GM19238 (cell line): ENCODE measurements around the gene TBC1D22A.
"Not testable (repeated sequence)": the region's sequence is repeated elsewhere in the genome, so short reads cannot be mapped to it uniquely, and the experiment has no call there.

Source experiments
- DNase-seq: peaks from one replicate; pipeline ENCODE4 v3.0.0; 2011; ENCODE audit warnings: low spot score; ENCODE audit not compliant: insufficient read length

The TBC1D22A gene

GRCh38 chr22:47042861-47043496, 280.5 kb downstream of the TBC1D22A start:
- DNase-seq, result no peak

DNA sequence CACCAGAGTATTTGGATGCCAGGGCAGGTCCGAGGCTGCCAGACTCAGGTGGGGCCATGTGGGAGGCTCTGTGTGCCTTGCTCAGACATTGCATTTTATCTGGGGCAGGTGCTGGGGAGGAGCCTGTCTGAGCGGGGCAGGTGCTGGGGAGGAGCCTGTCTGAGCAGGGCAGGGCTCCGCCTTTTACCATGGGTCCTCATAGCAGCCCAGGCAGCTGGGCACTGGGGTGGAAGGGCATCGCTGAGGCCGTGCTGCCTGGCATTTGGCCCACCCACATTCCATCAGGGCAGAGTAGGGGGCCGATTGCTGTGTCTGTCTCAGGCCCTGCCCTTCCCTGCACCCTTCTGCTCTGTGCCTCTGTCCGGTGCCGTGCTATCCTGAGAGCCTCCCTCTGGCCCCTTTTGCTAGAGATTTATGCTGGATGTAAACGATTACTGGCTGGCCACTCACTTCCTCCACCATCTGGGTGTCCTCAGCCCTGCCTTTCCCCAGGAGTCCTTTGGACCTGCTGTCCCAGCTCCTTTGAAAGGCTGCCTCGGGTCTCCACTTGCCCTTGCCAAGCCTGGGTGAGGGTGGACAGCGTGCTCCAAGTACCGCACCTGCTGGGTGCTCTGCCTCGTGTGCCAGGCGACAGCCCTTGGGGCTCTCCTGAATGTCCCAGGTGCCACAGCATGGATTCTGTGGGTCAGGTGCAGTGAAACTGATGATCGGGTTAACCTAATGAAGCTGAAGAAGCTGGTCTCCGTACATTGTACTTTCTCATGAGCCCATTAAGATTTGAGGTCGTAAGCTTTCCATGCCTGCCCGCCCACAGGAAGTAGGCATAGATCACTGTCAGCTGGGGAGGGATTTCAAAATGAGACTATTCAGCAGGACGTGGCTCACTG, 281.6 kb downstream of the TBC1D22A start:
- no peak for DNase-seq

DNA sequence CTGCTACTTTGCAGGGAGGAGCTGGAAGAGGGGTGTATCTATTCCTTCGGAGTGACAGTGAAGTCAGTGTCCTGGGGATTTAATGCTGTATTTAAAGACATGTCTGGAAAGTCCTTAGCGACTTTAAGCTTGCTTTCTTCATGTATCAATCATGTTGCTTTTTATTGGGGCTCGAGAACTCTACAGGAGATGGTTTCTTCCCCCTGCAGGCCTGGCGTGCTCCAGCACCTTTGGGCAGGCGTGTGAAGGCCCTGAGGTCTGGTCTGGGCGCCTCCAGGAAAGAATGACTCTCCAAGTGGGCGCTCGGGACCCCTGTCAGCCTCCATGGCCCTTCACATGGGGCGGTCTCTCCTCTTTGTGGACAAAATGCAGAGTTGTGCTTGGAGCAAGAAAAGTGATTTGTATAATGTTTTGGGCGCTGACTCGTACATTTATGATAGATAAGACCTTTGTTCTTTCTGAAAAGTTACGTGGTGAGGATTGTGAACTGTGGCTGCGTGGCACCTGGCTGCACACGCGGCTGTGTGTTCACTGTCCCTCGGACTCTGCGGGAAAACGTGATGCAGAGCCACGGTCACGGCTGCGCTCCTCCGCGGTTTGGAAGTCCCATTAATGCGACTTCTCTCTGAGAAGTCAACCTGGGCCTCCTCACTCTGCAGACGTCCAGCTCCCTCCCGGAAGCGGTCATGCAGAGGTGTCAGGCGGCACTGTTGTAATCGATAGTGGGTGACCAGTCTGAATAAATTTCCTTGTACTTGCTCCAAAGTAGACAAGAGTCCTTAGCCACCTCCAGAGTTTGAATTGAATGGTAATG, 282.5 kb downstream of the TBC1D22A start:
- no peak for DNase-seq

DNA sequence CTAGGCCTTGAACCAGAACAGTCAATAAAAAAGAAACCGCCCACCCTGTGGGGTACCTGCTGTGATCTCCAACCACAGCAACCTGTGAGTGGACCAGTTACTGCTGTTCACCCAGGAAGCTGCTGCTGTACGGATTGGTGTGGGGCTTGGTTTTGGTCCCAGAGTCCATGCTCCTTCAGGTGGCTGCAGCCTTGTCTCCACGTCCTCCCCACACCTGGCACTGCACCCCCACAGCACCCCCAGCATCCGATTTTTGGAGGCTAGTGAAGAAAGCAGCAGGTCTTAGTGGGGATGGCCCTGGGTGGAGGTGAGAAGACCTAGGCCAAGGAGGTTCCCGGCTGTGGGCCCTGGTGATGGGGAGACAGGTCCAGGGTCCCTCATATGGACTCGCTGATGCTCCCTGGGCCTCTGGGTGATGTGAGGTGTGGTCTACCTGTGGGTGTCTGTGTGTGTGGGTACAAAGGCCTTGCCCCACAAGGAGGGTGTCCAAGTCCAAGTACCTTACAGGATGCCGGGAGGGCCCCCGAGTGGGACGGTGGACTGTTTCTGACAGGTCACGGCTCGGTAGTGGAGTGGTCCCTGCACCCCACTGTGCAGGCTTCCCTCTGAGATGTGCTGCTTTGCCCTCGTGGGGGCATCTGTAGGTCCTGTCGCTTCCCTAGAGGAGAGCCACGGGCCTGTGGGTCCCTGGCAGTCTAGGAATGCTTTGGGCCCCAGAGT, 283.4 kb downstream of the TBC1D22A start:
- DNase-seq, result no peak

DNA sequence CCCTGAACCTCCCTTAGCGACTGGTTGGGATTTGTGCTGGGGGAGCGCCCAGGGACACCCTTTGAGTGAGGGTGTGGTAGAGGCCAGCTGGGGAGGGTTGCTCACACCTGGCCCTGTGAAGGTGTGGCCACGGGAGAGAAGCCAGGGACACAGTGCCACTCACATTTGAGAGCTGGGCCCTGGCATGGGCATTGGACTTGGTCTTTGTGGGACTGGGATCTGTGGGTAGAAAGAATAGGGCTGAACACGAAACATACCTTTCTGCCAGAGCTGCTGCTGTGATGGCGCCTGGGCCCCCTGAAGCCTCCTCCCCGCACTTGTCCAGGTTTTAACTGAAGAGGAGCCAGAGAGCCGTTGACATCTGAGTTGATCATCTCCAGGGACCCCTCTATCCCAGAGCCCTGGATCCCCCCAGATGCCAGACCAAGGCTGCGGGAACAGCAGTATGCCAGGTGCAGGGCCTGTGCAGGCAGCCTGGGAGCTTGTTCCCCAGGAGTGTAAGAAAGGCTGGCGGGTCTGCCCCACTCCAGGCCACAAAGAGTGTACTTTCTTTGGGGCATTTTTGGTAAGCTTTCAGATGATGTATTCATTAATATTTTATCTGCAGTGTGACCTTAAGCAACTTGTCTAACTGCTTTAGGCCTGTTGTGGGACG, 284.1 kb downstream of the TBC1D22A start:
- DNase-seq, result no peak

DNA sequence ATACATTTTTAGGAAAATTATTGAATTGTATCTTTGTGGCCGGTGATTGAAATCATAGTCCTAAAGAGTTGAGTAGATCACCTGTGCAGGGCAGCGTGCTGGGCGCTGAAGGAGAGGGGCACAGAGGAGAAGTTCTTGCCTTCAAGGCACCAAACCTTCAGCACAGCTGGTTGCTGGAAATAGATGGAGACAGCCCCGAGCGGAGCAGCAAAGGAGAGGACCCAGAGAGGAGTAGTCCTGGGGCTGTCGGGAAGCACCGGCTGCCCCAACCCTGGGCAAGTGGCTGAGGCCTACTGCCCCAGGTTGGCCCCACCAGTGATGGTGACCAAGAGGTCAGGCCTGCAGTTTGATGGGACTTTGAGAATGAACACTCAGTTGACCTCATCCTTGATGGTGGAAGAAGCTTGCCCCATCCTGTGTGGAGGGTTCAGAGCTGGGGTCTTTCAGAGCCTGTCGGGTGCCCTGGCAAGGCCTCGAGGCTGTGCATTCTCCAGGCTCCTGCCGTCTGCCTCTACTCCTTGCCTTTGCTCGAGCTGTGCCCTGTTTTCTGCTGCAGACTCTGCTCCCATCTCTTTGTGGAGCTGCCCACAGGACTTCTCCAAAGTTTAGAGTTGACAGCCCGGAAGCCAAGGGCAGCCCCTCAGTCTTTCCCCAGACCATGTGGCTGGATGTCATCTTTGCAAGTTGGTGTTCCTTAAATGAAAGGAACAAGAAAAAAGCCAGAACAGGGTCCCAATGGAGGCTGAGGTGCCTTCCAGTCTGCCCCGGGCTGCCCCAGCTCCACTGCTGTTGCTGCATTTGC, 285.1 kb downstream of the TBC1D22A start:
- no peak for DNase-seq

DNA sequence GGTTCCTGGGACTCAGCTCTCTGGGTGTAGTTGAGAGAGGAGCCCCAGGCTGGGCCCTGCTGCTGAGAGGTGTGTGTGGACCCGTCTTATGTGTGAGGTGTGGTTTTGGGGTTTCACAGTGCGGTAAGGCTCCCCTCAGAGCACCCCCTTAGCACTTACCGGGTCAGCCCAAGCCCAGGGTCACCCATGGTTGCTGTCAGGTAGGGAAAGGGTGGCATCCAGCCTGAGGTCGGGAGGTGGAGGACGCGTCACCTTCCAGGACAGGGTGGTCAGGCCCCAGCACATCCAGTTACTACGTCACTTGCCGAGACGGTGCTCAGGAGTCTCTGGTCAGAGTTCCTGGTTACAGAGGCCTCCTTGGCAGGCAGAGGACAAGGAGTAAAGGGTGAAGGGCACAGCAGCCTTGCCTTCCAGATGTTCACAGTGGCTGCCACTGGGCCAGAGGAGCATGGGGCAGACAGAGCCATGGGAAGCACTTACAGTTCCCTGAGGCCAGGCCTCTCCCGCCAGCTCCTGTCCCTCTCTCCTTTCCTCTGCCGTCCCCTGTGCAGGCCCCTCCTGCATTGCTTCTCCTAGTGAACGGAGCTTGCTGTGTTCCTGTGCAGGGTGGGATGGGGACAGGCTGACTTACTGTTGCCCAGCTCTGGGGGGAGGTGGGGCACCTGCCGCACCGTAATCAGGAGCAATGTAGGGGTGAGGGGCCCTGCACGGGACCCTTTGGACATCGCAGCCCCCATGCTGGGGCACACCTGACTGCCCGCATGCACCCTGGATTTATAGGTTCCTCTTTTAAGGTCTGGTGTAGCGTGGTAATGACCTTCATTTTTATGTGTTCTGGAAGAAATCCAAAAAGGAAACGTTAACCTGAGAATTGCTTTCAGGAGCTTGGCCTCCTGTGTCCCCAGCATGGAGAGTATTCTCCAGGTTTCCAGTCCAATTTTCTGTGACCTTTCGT, 285.9 kb downstream of the TBC1D22A start:
- DNase-seq, result no peak

GRCh38 chr22:47049078-47049624, 286.7 kb downstream of the TBC1D22A start:
- no peak for DNase-seq

DNA sequence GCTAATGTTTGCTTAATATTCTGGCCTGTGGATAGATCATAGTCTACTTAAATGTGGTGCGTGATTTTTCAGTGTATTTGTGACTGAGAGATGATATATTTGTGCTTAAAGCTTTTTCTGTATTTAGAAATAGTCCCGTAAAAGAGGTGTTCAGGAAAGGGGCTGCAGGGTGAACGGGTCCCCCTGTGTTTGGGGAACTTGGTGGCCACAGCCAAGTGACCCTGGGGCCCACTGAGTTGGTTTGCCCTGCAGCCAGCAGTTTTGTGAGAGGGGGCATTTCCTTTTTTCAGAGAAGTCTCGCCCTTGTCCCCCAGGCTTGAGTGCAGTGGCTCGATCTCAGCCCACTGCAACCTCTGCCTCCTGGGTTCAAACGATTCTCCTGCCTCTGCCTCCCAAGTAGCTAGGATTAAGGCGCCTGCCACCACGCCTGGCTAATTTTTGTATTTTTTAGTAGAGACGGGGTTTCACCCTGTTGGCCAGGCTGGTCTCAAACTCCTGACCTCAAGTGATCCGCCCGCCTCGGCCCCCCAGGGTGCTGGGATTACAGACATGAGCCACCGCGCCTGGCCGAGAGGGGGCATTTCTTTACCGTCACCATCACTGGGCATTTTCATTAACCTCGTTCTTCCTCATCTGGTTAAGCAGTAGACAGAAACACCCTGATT, 287.4 kb downstream of the TBC1D22A start:
- not testable (repeated sequence) for DNase-seq

GRCh38 chr22:47050401-47051051, 288.1 kb downstream of the TBC1D22A start:
- no peak for DNase-seq

- no peak for DNase-seq
Measured at GRCh38 chr22:47051441-47052071, 289.1 kb downstream of the TBC1D22A start.

DNA sequence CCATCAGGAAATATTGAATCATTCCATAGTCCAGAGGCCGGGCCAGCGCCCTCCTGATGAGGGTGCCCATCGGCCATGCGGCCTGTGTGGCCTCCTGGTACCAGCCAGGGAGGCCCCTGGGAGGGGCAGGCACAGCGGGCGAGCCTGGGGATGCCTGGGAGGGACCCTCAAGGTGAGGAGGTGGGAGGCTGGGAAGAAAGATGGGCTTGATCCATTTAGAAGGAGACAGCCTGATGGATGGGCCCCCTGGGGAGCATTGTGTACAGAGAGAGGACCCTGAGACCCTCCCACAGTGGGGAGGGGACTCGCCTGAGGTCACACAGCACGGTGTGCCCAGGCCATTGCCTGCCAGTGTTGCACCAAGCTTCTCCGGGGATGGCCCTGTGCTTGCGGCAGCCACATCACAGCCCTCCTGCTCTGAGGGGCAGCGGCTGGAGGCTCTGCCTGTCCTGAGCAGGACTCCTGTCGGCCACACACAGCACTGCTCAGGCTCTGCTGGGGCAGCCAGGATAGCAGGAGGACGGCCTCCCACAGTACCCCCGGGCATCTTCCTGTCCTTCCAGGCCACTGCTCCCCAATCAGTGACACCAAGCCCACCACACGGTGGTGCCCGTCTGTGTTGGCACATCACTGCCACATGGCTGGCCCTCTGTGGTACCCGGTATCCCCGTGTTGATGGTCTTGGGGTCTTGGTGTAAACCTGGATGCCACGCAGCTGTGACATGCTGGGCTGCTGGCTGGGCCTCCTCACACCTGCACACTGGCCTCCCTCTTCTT, 290.0 kb downstream of the TBC1D22A start:
- DNase-seq, result no peak

DNA sequence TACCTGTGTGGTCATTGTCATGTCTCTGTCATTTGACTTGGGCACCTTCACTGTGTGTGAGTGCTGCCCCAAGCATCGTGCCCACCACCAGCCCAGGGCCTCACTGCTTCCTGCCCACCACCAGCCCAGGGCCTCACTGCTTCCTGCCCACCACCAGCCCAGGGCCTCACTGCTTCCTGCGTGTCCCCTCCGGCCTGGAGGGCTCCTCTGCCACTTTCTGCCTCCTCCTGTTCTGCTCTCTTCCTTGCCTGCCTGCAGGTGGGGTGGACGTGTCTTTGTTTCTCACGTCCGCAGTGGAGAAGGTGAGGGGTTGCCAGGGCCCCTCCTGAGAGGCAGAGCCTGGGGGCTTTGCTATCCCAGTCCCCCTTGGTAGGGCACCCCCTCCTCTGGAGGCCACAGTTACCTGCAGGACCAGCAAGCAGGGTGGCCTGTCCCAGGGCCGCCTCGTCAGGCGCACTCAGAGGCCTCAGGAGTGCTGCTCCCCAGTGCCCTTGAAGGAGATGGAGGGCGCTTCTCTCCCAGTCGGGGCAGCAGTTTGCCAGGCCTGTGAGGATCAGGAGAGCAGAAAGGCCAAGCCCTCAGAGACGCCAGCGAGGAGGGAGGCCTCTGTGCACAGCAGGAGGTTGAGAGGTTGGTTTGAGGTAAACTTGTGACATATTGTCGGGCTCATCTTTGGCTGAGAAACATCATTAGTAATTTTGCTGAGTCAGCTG, 290.7 kb downstream of the TBC1D22A start:
- no peak for DNase-seq

GRCh38 chr22:47053726-47054141, 291.3 kb downstream of the TBC1D22A start:
- no peak for DNase-seq

- no peak for DNase-seq
Measured at GRCh38 chr22:47054231-47055072, 292.0 kb downstream of the TBC1D22A start.
